Mesenchymal stem cell (in vitro differentiated cells and primary cell): ENCODE results near the gene DNAJC3.
A peak's percentile ranks its signal among the peaks of the same experiment; 100 is the strongest.
"Not testable (repeated sequence)": the region's sequence is repeated elsewhere in the genome, so short reads cannot be mapped to it uniquely, and the experiment has no call there.

Experiments
- DNase-seq: peaks from one replicate; pipeline ENCODE4 v3.0.0-alpha.2; 2013
- H2AFZ ChIP-seq: one replicate; pipeline ENCODE4 v1.6.1; 2013; ENCODE audit warnings: low read depth, mild to moderate bottlenecking, control low read depth, inconsistent platforms, low read length, moderate library complexity
- H2AK5ac ChIP-seq: 2 replicates; pipeline ENCODE4 v1.6.1; 2013; ENCODE audit warnings: low read length, moderate library complexity, mild to moderate bottlenecking, inconsistent platforms; ENCODE audit not compliant: severe bottlenecking
- H2BK120ac ChIP-seq: one replicate; pipeline ENCODE4 v1.6.1; 2013; ENCODE audit warnings: low read depth, mild to moderate bottlenecking, inconsistent platforms, low read length, moderate library complexity
- H2BK12ac ChIP-seq, 2 experiments: one replicate each; pipeline ENCODE4 v1.6.1; 2013; ENCODE audit warnings: inconsistent platforms in 2 of 2, low read length in 2 of 2, mild to moderate bottlenecking in 2 of 2, moderate library complexity in 2 of 2, control low read depth in 1 of 2
- H2BK15ac ChIP-seq: one replicate; pipeline ENCODE4 v1.6.1; 2013; ENCODE audit warnings: mild to moderate bottlenecking, low read depth, inconsistent platforms; ENCODE audit not compliant: poor library complexity, severe bottlenecking
- H2BK5ac ChIP-seq: 2 replicates; pipeline ENCODE4 v1.6.1; 2013; ENCODE audit warnings: low read depth, mild to moderate bottlenecking, low read length, control low read depth, inconsistent platforms; ENCODE audit not compliant: poor library complexity, severe bottlenecking
- H3K14ac ChIP-seq, 2 experiments: one replicate each; pipeline ENCODE4 v1.6.1; 2013; ENCODE audit warnings: inconsistent platforms in 2 of 2, low read length in 2 of 2, control low read depth in 1 of 2, mild to moderate bottlenecking in 1 of 2, moderate library complexity in 1 of 2
- H3K18ac ChIP-seq, 2 experiments: one replicate each; pipeline ENCODE4 v1.6.1; 2013; ENCODE audit warnings: inconsistent platforms in 2 of 2, low read length in 2 of 2, control low read depth in 1 of 2, low read depth in 1 of 2, mild to moderate bottlenecking in 1 of 2
- H3K23ac ChIP-seq, 2 experiments: one replicate each; pipeline ENCODE4 v1.6.1; 2013; ENCODE audit warnings: inconsistent platforms in 2 of 2, low read length in 2 of 2, mild to moderate bottlenecking in 2 of 2, moderate library complexity in 2 of 2, control low read depth in 1 of 2
- H3K27ac ChIP-seq: 2 replicates; pipeline ENCODE4 v1.5.1; 2013; ENCODE audit warnings: mild to moderate bottlenecking, moderate library complexity, low read length, control low read depth, inconsistent platforms; ENCODE audit not compliant: poor library complexity, severe bottlenecking
- H3K27me3 ChIP-seq, 2 experiments: 2 replicates each; pipeline versions ENCODE4 v1.6.1 to v1.7.0; 2013; ENCODE audit warnings: low read length in 2 of 2, mild to moderate bottlenecking in 2 of 2, moderate library complexity in 2 of 2, control low read depth in 1 of 2, inconsistent platforms in 1 of 2; ENCODE audit not compliant: control insufficient read depth in 1 of 2, insufficient read depth in 1 of 2
- H3K36me3 ChIP-seq, 2 experiments: 2 replicates each; pipeline versions ENCODE4 v1.6.1 to v1.7.0; 2013; ENCODE audit warnings: low read length in 2 of 2, control low read depth in 1 of 2, inconsistent platforms in 1 of 2, low read depth in 1 of 2, mild to moderate bottlenecking in 1 of 2; ENCODE audit not compliant: insufficient read depth in 2 of 2, control insufficient read depth in 1 of 2
- H3K4ac ChIP-seq, 2 experiments: one replicate each; pipeline ENCODE4 v1.6.1; 2013; ENCODE audit warnings: inconsistent platforms in 2 of 2, low read length in 2 of 2, mild to moderate bottlenecking in 2 of 2, moderate library complexity in 2 of 2, control low read depth in 1 of 2, low read depth in 1 of 2
- H3K4me1 ChIP-seq: 2 replicates; pipeline ENCODE4 v1.6.1; 2013; ENCODE audit warnings: low read depth, low read length, control low read depth; ENCODE audit not compliant: control insufficient read depth, insufficient read depth
- H3K4me2 ChIP-seq: 2 replicates; pipeline ENCODE4 v1.6.1; 2013; ENCODE audit warnings: low read length, mild to moderate bottlenecking, inconsistent platforms; ENCODE audit not compliant: poor library complexity, severe bottlenecking
- H3K4me3 ChIP-seq, 2 experiments: 2 replicates each; pipeline versions ENCODE4 v1.5.1 to v1.7.0; 2013; ENCODE audit warnings: low read length in 2 of 2, mild to moderate bottlenecking in 2 of 2, control low read depth in 1 of 2, low read depth in 1 of 2; ENCODE audit not compliant: insufficient read depth in 1 of 2
- H3K79me1 ChIP-seq: replicated peaks from 2 replicates; pipeline ENCODE4 v1.6.1; 2013; ENCODE audit warnings: mild to moderate bottlenecking, control low read depth, low read length, inconsistent platforms; ENCODE audit not compliant: poor library complexity, severe bottlenecking
- H3K9ac ChIP-seq: 2 replicates; pipeline ENCODE4 v1.7.0; 2013; ENCODE audit warnings: mild to moderate bottlenecking, low read length, moderate library complexity
- H3K9me3 ChIP-seq: 2 replicates; pipeline ENCODE4 v1.7.0; 2013; ENCODE audit warnings: mild to moderate bottlenecking, low read length; ENCODE audit not compliant: control insufficient read depth
- H4K8ac ChIP-seq: one replicate; pipeline ENCODE4 v1.6.1; 2013; ENCODE audit warnings: inconsistent platforms, mild to moderate bottlenecking, low read length, moderate library complexity
- H4K91ac ChIP-seq: one replicate; pipeline ENCODE4 v1.6.1; 2013; ENCODE audit warnings: mild to moderate bottlenecking, low read length, inconsistent platforms
- whole genome bisulfite sequencing: methylation state at CpG from one replicate; pipeline ENCODE4 v1.1.7; 2013; ENCODE audit warnings: mixed read lengths; 5-methylcytosine and 5-hydroxymethylcytosine counted together

The DNAJC3 gene

DNA sequence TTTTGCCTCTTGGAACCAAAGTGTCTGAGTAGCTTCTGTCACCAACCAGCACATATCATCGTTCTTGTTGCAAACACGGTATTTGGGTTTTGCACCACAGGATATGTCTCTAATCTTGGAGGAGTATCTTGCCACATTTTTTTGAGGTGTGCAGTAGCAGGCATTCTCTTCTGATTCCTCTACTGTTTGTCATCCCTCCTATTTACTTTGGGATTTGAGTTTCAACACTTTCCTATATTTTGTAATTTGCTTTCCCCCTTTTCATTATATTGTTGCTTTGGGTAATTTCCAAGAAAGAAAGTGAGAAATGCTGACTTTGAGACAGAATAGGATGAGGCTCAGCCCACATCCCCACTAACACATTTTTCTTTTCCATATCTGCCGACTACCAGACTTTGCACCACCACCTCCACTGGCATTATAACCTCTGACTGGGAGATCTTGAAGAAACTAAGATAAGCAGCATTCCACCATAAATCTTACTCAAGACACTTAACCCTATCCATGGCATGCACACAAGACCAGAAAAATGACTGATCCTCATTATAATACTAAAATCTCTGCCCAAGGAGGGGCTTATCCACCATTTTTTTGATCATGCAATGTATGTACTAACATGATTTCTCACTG lies 20.4 kb upstream of the DNAJC3 start:
- 86% methylated on average over 3 of the region's 3 CpGs for WGBS
- no peak for DNase-seq
- H3K27ac ChIP-seq: no peak overlapping the region

GRCh38 chr13:95659500-95659899 lies 17.4 kb upstream of the DNAJC3 start:
- no peak overlapping the region for H3K4ac ChIP-seq
- H3K9ac ChIP-seq: no peak overlapping the region
- H3K36me3 ChIP-seq: no peaks in the 10 kb centered on the region

More for the DNA sequence above, 20.4 kb upstream of the DNAJC3 start:
- Histone ChIP-seq H3K14ac (no peak overlapping the region), H2AFZ (no peak overlapping the region), H3K4me1 (no peaks in the 10 kb centered on the region), H2BK15ac (no peak overlapping the region), H3K9ac (no peak overlapping the region), H3K9me3 (peaks cover 4% of the 10 kb centered on the region), H3K79me1 (no peaks in the 10 kb centered on the region), H3K4me2 (no peak overlapping the region), H3K18ac (no peak overlapping the region), H2BK12ac (no peak overlapping the region), H3K23ac (no peak overlapping the region), H3K27me3 (peaks cover 0 to 6% of the 10 kb centered on the region in 2 experiments), H4K8ac (no peak overlapping the region), H3K4ac (no peak overlapping the region), H3K36me3 (no peaks in the 10 kb centered on the region), H4K91ac (no peak overlapping the region), H3K4me3 (no peak overlapping the region), H2BK120ac (no peak overlapping the region), H2BK5ac (no peak overlapping the region), H2AK5ac (no peak overlapping the region)

DNA sequence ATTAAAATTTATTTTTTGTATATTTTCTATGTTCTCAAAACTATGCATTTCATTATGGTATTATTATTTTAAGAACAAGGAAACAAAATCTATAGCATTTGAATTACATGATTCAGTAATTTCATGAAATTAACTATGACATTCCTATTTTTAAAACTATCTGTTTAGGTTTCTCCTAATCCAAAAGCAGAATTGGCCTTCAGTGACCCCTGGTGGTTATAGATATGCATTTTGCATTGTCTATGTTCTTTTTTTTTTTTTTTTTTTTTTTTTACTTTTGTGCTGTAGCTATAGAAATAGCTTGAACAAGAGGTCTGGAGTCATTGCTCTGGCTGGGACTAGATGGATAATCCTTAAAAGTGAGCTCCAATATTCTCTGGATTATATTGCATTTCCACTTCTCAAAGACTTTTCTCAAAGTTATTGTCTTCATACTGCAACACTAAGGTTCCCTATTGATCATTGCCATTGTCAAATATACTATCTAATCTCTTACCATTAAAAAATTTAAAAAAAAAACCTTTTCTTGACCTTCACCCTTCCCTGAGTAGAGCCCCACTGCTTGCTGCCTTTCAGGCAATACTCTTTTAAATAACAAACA lies 15.9 kb upstream of the DNAJC3 start:
- no peaks in the 10 kb centered on the region for H3K36me3 ChIP-seq
- no peaks in the 10 kb centered on the region for H3K4me1 ChIP-seq

More at GRCh38 chr13:95659500-95659899, 17.4 kb upstream of the DNAJC3 start:
- no peak overlapping the region for H2AFZ ChIP-seq
- no peak overlapping the region for H3K4me2 ChIP-seq
- H3K27ac ChIP-seq: no peak overlapping the region
- no peak overlapping the region for H3K23ac ChIP-seq
- no peak overlapping the region for H2BK12ac ChIP-seq
- no peak overlapping the region for H4K8ac ChIP-seq
- no peak for DNase-seq
- H3K4me3 ChIP-seq: no peak overlapping the region
- H2BK15ac ChIP-seq: no peak overlapping the region
- no peaks in the 10 kb centered on the region for H3K4me1 ChIP-seq
- H2BK120ac ChIP-seq: no peak overlapping the region
- no peak overlapping the region for H2BK5ac ChIP-seq
- no peaks in the 10 kb centered on the region for H3K79me1 ChIP-seq
- peaks cover 4% of the 10 kb centered on the region for H3K9me3 ChIP-seq
- H2AK5ac ChIP-seq: no peak overlapping the region
- H3K27me3 ChIP-seq: no peaks in the 10 kb centered on the region
- no peak overlapping the region for H3K18ac ChIP-seq
- H4K91ac ChIP-seq: no peak overlapping the region
- no peak overlapping the region for H3K14ac ChIP-seq

GRCh38 chr13:95667235-95667634 lies 9.7 kb upstream of the DNAJC3 start:
- not testable (repeated sequence) for H3K14ac ChIP-seq, H3K36me3 ChIP-seq, H2AFZ ChIP-seq, H4K8ac ChIP-seq, H3K18ac ChIP-seq, H3K79me1 ChIP-seq, H2BK5ac ChIP-seq, H3K4me2 ChIP-seq, H2BK15ac ChIP-seq, DNase-seq, H4K91ac ChIP-seq, H3K4me3 ChIP-seq, H3K27me3 ChIP-seq, H2BK120ac ChIP-seq, H2AK5ac ChIP-seq, H3K4me1 ChIP-seq, H3K23ac ChIP-seq, H2BK12ac ChIP-seq, H3K4ac ChIP-seq, H3K27ac ChIP-seq, H3K9ac ChIP-seq
- peaks cover 27% of the 10 kb centered on the region for H3K9me3 ChIP-seq

More for the DNA sequence above, 15.9 kb upstream of the DNAJC3 start:
- Histone ChIP-seq H2BK15ac (no peak overlapping the region), H3K4me2 (no peak overlapping the region), H2AFZ (no peak overlapping the region), H3K4me3 (no peak overlapping the region), H3K4ac (no peak overlapping the region), H3K79me1 (no peaks in the 10 kb centered on the region), H2BK12ac (no peak overlapping the region), H3K23ac (no peak overlapping the region), H4K8ac (no peak overlapping the region), H3K9ac (no peak overlapping the region), H3K9me3 (peaks cover 10% of the 10 kb centered on the region), H3K27me3 (no peaks in the 10 kb centered on the region), H3K27ac (no peak overlapping the region), H3K18ac (no peak overlapping the region), H3K14ac (no peak overlapping the region), H4K91ac (no peak overlapping the region), H2AK5ac (no peak overlapping the region), H2BK120ac (no peak overlapping the region), H2BK5ac (no peak overlapping the region)
- DNase-seq: peak; percentile 64
